Mucosa of descending colon (tissue), 3 donors: ENCODE data around the gene ABCA8. TPM values are rescaled to one million over a fixed set of nuclear protein-coding genes. Genes with fewer than 3 reads are reported as not detected.

Source experiments
- ATAC-seq: fragments of 200-7000 bp; cut with Tn5 transposase; one replicate; pipeline ENCODE4 v1.9.1; 2020; ENCODE audit warnings: mild to moderate bottlenecking, moderate library complexity
- DNase-seq, 3 donors: peaks; one replicate each; pipeline ENCODE4 v3.0.0-alpha.2; 2020
- H3K36me3 ChIP-seq: fragments of 200-600 bp; one replicate; pipeline ENCODE4 v1.8.0; 2021; ENCODE audit warnings: low read depth, mild to moderate bottlenecking
- H3K4me1 ChIP-seq: fragments of 200-600 bp; one replicate; pipeline ENCODE4 v1.8.0; 2021; ENCODE audit warnings: low read depth, mild to moderate bottlenecking
- H3K4me3 ChIP-seq: fragments of 200-600 bp; one replicate; pipeline ENCODE4 v1.8.0; 2021; ENCODE audit warnings: mild to moderate bottlenecking
- H3K9me3 ChIP-seq: fragments of 200-600 bp; one replicate; pipeline ENCODE4 v1.8.0; 2021; ENCODE audit warnings: mild to moderate bottlenecking
- intact Hi-C, 2 donors: fragments of 100-400 bp; cut with DNase I in 1 of 2; cut with micrococcal nuclease in 1 of 2; formaldehyde crosslinking; loops; one replicate each; pipeline versions ENCODE4 v1.11.0 to v1.11.1; 2022; cut with DNase I, micrococcal nuclease
- total RNA-seq, 3 donors: library from RNA; stranded (reverse); fragmentation: NEBNext Ultra II Directional in 2 of 3; extraction: Animal tissue kit (Norgen Biotek cat#: 25700) in 2 of 3; gene quantifications; one replicate each; pipeline versions ENCODE4 v1.2.1 to v1.2.4, GENCODE V29; 2021 to 2023
- TF ChIP-seq, protein P1 (sequence below): fragments of 200-600 bp; IDR thresholded peaks from one replicate; pipeline ENCODE4 v1.8.0; 2022; ENCODE audit warnings: antibody characterized with exemption, mild to moderate bottlenecking
- donor health status: DM: no; HTN: no; CAD: no; lungs with moderate emphysema.
- donor health status: DM: no; HTN: no; CAD: no.
- donor health status: DM: no; HTN: yes; CAD: no.

Gene ABCA8
- total RNA-seq, 3 donors from 2014 or later: 6.0 to 42.1 (median 13.1) TPM

DNA sequence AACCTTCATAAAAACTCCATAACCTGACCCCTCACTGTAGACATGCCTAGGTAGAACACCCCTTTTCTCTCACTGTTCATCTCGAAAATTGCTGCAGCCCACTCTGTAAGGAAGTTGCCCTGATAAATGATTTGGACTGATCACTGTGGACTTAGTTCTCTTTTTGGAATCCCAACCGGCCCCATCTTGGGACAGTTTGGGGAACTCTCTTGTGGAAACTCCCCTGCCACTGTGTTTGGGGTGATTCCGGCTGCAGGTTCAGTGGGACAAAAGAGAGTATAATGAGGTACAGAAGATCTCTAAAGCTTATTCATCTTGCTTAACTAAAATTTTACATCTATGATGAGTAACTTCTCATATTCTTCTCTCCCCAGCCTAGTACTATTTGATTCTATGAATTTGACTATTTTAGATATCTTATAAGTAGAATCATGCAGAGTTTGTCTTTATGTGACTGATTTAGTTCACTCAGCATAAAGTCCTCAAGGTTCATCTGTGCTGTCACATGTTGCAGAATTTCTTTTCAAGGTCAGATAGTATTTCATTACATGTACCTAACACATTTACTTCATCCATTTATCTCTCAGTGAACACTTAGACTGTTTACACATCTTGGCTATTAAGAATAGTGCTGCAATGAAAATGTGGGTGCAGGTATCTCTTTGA lies 84.9 kb downstream of the ABCA8 start:
- no peak for DNase-seq
- Histone ChIP-seq H3K4me1 (no peaks in the 10 kb centered on the region), H3K36me3 (no peaks in the 10 kb centered on the region), H3K4me3 (no peak overlapping the region), H3K9me3 (no peaks in the 10 kb centered on the region)
- no peak for ATAC-seq
- intact Hi-C loops: no loop called here
- TF ChIP-seq, protein P1, sequence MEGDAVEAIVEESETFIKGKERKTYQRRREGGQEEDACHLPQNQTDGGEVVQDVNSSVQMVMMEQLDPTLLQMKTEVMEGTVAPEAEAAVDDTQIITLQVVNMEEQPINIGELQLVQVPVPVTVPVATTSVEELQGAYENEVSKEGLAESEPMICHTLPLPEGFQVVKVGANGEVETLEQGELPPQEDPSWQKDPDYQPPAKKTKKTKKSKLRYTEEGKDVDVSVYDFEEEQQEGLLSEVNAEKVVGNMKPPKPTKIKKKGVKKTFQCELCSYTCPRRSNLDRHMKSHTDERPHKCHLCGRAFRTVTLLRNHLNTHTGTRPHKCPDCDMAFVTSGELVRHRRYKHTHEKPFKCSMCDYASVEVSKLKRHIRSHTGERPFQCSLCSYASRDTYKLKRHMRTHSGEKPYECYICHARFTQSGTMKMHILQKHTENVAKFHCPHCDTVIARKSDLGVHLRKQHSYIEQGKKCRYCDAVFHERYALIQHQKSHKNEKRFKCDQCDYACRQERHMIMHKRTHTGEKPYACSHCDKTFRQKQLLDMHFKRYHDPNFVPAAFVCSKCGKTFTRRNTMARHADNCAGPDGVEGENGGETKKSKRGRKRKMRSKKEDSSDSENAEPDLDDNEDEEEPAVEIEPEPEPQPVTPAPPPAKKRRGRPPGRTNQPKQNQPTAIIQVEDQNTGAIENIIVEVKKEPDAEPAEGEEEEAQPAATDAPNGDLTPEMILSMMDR: no peak

DNA sequence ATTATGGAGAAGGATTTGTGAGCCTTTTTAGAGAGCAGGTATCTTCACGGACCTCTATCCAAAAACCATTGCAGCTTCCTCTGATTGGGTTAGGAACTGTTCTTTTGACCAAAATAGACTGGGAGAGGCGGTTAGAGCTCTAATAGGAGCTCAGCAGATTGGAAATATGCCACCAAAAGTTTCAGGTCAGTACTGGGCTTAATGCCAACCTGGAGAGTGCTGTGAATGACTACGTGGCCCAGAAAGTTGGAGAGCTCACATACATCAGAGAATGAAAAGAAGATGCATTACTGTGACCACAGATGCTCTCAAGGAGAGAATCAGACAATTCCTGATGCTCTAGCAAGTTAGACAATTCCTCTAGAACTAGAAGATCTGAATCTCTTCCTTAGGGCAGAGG lies 86.5 kb downstream of the ABCA8 start:
- H3K4me1 ChIP-seq: no peaks in the 10 kb centered on the region
- H3K9me3 ChIP-seq: no peaks in the 10 kb centered on the region
- no peaks in the 10 kb centered on the region for H3K36me3 ChIP-seq
- intact Hi-C loops: no loop called here
- TF ChIP-seq, protein P1: no peak
- H3K4me3 ChIP-seq: no peak overlapping the region
- DNase-seq (no peak), ATAC-seq (no peak)

DNA sequence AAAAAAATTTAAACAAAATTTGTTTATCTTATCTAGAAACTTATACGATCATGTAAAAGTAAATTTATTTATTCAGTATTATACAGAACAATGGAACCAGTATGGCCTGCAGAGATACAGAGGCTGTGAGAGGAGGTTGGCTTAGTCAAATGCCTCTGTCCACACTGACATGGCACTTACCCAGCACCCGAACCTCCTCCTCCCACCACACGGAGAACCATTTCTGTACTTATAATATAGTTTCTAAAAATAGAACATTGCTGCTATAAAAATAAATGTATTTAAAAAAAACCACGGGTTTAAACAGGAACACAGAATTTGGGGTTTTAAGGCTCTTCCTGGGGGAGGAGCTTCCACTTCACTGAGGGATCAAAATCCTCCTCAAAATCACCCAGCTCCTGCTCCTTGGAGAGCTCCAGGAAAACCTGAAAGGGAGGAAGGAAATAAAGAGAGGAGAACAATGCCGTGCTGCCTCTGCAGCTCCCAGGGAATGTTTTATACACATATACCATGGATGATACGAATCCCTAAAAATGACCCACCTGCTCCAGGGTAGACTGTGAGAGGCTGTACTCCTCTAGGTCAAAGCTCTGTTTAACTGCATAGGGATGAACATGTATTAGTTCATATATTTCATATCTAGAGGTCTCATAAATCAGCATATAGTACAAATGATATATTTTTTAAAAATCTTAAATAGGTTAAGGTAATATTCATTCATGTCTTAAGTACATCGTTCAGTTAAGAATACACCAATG lies 87.3 kb downstream of the ABCA8 start:
- DNase-seq: no peak
- intact Hi-C loops: no loop called here
- Histone ChIP-seq H3K9me3 (no peaks in the 10 kb centered on the region), H3K4me3 (no peak overlapping the region), H3K36me3 (no peaks in the 10 kb centered on the region), H3K4me1 (no peaks in the 10 kb centered on the region)
- TF ChIP-seq, protein P1: no peak
- ATAC-seq: no peak

DNA sequence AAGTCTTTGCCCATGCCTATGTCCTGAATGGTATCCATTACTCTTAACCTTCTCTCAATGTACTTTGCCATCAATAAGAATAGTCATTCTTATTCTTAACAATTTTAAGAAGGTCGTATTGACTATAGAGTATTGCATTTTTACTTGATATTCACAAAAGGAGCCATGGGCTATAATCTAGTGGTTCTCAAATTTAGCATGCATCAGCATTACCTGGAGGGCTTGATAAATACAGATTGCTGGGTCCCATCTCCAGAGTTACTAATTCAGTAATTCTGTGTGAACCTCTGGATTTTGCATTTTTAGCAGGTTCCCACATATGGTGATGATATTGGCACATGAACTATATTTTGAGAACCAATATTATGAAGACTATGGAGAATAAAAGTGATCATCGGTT lies 89.6 kb downstream of the ABCA8 start:
- no peaks in the 10 kb centered on the region for H3K4me1 ChIP-seq
- H3K36me3 ChIP-seq: no peaks in the 10 kb centered on the region
- no peak for ATAC-seq
- no peak for DNase-seq
- intact Hi-C loops: no loop called here
- no peak overlapping the region for H3K4me3 ChIP-seq
- TF ChIP-seq, protein P1: no peak
- H3K9me3 ChIP-seq: no peaks in the 10 kb centered on the region

DNA sequence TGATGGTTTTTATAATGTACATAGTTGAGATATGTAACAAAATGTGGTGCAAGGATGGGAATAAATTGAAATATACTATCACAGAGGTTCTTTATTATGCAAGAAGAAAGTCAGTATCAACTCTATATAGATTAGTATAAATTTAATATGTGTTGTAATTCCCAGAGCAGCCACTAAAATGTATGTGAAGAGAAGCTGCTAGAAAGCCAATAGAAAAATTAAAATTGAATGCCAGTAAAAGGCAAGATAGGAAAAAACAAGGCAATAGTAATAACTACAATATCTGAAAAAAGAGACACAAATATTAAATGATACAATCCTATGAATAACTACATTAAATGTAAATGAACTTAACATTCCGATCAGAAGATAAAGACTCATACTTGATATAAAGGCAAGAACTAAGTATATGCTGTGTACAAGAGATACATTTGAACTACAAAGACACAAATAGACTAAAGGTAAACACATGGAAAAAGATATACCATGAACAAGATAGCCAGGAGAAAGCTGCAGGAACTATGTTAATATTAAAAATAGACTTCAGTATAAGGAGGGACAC lies 92.0 kb downstream of the ABCA8 start:
- peaks cover 5% of the 10 kb centered on the region for H3K9me3 ChIP-seq
- H3K4me1 ChIP-seq: no peaks in the 10 kb centered on the region
- intact Hi-C loops: no loop called here
- H3K4me3 ChIP-seq: no peak overlapping the region
- H3K36me3 ChIP-seq: no peaks in the 10 kb centered on the region
- TF ChIP-seq, protein P1: no peak
- DNase-seq: no peak
- no peak for ATAC-seq
